HL-60 (cell line): ENCODE measurements around the gene BCLAF3.

Experiments
- DNase-seq, 2 experiments: peaks; one replicate each; pipeline ENCODE4 v3.0.0-alpha.2; 2010 to 2020; ENCODE audit warnings: low read depth in 1 of 2, low spot score in 1 of 2
- H3K27ac ChIP-seq: fragments of 250-450 bp; sonication (Bioruptor Pico); replicated peaks from 2 replicates; pipeline ENCODE4 v1.5.1; 2020; ENCODE audit warnings: mild to moderate bottlenecking, moderate library complexity
- H3K27me3 ChIP-seq: fragments of 250-450 bp; sonication (Bioruptor Pico); 2 replicates; pipeline ENCODE4 v1.5.1; 2021; ENCODE audit warnings: mild to moderate bottlenecking, moderate library complexity; ENCODE audit not compliant: insufficient read depth, poor library complexity, severe bottlenecking
- H3K4me3 ChIP-seq: replicated peaks from 2 replicates; pipeline ENCODE4 v1.5.1; 2011; ENCODE audit warnings: mild to moderate bottlenecking, control low read depth, low read length; ENCODE audit not compliant: insufficient read depth
- CTCF ChIP-seq: IDR thresholded peaks from one replicate; pipeline ENCODE4 v1.5.1; 2011; ENCODE audit warnings: low read length, control low read depth, inconsistent platforms; ENCODE audit not compliant: insufficient read depth
- GABPA ChIP-seq: IDR thresholded peaks from 2 replicates; pipeline ENCODE4 v1.6.1; 2012; ENCODE audit warnings: low read depth
- POLR2AphosphoS5 ChIP-seq: IDR thresholded peaks from 2 replicates; pipeline ENCODE4 v1.6.1; 2012; ENCODE audit warnings: low read depth
- SPI1 ChIP-seq: IDR thresholded peaks from 2 replicates; pipeline ENCODE4 v1.6.1; 2012; ENCODE audit warnings: low read depth, mild to moderate bottlenecking, borderline replicate concordance
- TF ChIP-seq, protein P1 (sequence below): IDR thresholded peaks from 2 replicates; pipeline ENCODE4 v1.6.1; 2012; ENCODE audit warnings: low read depth; ENCODE audit not compliant: insufficient replicate concordance

Gene BCLAF3

DNA sequence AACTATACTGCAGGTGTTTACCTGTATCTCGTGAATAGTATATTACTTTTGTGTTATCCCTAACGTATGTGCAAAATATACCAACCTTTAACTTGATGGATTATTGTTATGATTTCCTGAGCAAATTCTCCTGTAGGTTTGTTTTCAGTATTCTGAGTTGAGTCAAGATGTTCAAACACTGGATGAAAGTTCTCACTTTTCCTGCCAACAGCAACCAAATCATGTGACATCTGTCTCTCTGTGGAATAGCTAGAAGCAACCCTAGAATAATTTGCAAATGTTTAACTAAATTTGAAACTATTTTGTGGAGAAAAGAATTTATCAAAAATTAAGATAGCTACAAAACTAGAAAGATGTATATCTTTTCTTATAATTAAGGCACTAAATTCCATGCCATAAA is 35.6 kb downstream of the BCLAF3 start:
- DNase-seq, result no peak
- no peak overlapping the region for H3K27ac ChIP-seq
- H3K27me3 ChIP-seq, result no peaks in the 10 kb centered on the region
- TF ChIP-seq, protein P1, sequence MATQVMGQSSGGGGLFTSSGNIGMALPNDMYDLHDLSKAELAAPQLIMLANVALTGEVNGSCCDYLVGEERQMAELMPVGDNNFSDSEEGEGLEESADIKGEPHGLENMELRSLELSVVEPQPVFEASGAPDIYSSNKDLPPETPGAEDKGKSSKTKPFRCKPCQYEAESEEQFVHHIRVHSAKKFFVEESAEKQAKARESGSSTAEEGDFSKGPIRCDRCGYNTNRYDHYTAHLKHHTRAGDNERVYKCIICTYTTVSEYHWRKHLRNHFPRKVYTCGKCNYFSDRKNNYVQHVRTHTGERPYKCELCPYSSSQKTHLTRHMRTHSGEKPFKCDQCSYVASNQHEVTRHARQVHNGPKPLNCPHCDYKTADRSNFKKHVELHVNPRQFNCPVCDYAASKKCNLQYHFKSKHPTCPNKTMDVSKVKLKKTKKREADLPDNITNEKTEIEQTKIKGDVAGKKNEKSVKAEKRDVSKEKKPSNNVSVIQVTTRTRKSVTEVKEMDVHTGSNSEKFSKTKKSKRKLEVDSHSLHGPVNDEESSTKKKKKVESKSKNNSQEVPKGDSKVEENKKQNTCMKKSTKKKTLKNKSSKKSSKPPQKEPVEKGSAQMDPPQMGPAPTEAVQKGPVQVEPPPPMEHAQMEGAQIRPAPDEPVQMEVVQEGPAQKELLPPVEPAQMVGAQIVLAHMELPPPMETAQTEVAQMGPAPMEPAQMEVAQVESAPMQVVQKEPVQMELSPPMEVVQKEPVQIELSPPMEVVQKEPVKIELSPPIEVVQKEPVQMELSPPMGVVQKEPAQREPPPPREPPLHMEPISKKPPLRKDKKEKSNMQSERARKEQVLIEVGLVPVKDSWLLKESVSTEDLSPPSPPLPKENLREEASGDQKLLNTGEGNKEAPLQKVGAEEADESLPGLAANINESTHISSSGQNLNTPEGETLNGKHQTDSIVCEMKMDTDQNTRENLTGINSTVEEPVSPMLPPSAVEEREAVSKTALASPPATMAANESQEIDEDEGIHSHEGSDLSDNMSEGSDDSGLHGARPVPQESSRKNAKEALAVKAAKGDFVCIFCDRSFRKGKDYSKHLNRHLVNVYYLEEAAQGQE, result no peak
- TF ChIP-seq SPI1 (no peak), POLR2AphosphoS5 (no peak), CTCF (no peak), GABPA (no peak)
- H3K4me3 ChIP-seq, result no peak overlapping the region

DNA sequence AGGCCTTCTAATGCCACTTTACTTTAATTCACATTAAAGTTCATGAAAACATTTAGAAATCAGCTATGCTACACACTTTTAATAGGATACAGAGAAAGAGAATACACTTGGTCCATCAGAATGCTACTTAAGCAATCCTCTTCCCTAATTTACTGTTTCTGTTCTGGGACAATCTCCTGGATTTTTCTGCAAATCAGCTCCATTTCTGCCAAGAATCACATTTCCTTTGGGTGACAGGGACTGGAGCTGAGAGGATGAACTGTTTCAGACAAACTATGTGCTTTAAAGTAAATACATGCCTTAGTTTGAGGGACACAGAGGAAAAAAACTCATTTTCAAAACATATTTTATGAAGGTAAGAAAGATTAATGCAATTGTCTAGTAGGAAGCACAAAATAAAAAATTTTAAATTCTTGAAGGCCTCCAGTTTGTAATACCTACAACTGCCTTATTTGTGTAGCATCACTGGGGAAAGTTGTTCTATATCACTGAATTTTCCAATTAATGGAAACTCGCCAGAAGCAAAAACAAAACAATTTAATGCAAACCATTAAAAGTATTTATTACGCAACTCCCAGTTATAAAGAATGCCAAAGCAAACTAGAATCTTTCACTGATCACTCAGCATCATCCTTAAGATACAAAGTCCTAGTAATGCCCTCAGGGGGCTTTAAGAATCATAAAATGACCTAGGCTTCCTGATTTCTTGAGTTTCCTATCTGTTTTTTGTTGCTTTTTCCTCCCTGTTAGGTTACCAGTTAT is 36.3 kb downstream of the BCLAF3 start:
- no peak overlapping the region for H3K4me3 ChIP-seq
- H3K27me3 ChIP-seq, result no peaks in the 10 kb centered on the region
- DNase-seq, result no peak
- H3K27ac ChIP-seq, result no peak overlapping the region
- TF ChIP-seq CTCF (no peak), POLR2AphosphoS5 (no peak), SPI1 (no peak), GABPA (no peak)
- TF ChIP-seq, protein P1, result no peak

DNA sequence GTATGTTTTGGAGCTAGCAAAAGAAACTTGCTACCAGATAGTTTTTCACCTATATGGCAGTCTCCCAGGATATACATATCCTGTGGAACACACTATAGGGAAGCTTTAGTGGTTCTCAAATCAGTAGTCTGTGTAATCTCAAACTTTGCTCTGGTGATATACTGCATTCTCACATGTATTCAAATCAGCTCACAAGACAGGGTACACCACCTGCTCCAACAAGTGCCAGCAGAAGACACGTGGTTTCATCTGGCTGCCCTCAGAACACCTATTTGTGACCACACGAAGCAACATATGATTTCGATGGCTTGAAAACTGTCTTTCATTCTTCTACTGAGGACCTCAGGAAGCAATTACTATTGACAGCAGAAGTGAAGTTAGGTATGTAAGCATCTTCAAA is 37.7 kb downstream of the BCLAF3 start:
- H3K4me3 ChIP-seq, result no peak overlapping the region
- TF ChIP-seq SPI1 (no peak), CTCF (no peak)
- H3K27ac ChIP-seq, result no peak overlapping the region
- H3K27me3 ChIP-seq, result no peaks in the 10 kb centered on the region
- DNase-seq, result no peak

GRCh38 chrX:19949340-19949739 is 41.5 kb downstream of the BCLAF3 start:
- DNase-seq, result no peak
- Histone ChIP-seq H3K4me3 (no peak overlapping the region), H3K27me3 (no peaks in the 10 kb centered on the region), H3K27ac (no peak overlapping the region)
- TF ChIP-seq POLR2AphosphoS5 (no peak), GABPA (no peak), CTCF (no peak), SPI1 (no peak)
- TF ChIP-seq, protein P1, result no peak
